WI38 (cell line): ENCODE results near the gene DNHD1.
"Not testable (repeated sequence)": the region's sequence is repeated elsewhere in the genome, so short reads cannot be mapped to it uniquely, and the experiment has no call there.

ENCODE experiments used
- H3K4me3 ChIP-seq: 2 replicates; pipeline ENCODE4 v1.5.1; 2011; ENCODE audit warnings: low read depth, mild to moderate bottlenecking, control low read depth, low read length
- TF ChIP-seq, protein P1 (sequence below): IDR thresholded peaks from 2 replicates; pipeline ENCODE4 v1.5.1; 2012; ENCODE audit warnings: low read depth, mild to moderate bottlenecking, control low read depth, low read length

The DNHD1 gene

GRCh38 chr11:6505577-6506240, 8.6 kb downstream of the DNHD1 start:
- no peak overlapping the region for H3K4me3 ChIP-seq
- TF ChIP-seq, protein P1, sequence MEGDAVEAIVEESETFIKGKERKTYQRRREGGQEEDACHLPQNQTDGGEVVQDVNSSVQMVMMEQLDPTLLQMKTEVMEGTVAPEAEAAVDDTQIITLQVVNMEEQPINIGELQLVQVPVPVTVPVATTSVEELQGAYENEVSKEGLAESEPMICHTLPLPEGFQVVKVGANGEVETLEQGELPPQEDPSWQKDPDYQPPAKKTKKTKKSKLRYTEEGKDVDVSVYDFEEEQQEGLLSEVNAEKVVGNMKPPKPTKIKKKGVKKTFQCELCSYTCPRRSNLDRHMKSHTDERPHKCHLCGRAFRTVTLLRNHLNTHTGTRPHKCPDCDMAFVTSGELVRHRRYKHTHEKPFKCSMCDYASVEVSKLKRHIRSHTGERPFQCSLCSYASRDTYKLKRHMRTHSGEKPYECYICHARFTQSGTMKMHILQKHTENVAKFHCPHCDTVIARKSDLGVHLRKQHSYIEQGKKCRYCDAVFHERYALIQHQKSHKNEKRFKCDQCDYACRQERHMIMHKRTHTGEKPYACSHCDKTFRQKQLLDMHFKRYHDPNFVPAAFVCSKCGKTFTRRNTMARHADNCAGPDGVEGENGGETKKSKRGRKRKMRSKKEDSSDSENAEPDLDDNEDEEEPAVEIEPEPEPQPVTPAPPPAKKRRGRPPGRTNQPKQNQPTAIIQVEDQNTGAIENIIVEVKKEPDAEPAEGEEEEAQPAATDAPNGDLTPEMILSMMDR, result peak; percentile 39; the same call in 1 of the 2 replicates

GRCh38 chr11:6516865-6517264, 19.8 kb downstream of the DNHD1 start:
- TF ChIP-seq, protein P1, result no peak
- no peak overlapping the region for H3K4me3 ChIP-seq

DNA sequence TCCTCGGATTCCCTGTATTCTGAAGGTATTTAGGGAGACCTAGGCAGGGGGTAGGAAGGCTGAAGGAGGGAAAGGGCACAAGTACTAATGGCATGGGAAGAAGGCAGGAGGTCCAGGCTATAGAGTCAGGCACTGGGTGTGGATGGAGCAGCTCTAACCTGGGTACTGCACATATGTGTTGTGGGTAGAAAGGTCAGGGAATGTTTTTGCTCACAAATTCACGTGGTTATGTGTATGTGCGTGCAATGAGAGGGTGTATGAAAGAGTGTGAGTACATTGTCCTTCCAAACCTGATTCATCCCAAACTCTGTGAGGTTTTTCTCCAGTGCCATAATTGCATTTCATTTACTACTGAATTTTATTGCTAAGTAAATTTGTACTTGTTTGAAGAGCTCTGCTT, 23.2 kb downstream of the DNHD1 start:
- TF ChIP-seq, protein P1, result no peak

DNA sequence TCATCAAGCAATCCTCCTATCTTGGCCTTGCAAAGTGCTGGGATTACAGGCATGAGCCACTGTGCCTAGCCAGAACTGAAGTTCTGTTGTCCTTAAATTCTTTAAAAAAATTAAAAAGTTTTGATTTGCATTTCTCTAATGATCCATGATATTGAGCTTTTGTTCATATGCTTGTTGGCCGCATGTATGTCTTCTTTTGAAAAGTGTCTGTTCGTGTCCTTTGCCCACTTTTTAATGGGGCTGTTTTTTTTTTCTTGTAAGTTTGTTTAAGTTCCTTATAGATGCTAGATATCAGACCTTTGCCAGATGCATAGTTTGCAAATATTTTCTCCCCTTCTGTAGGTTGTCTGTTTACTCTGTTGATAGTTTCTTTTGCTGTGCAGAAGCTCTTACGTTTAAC, 24.9 kb downstream of the DNHD1 start:
- H3K4me3 ChIP-seq, result not testable (repeated sequence)

More for the DNA sequence above, 23.2 kb downstream of the DNHD1 start:
- H3K4me3 ChIP-seq, result no peak overlapping the region

GRCh38 chr11:6523253-6523652, 26.2 kb downstream of the DNHD1 start:
- TF ChIP-seq, protein P1, result no peak
- H3K4me3 ChIP-seq, result no peak overlapping the region

DNA sequence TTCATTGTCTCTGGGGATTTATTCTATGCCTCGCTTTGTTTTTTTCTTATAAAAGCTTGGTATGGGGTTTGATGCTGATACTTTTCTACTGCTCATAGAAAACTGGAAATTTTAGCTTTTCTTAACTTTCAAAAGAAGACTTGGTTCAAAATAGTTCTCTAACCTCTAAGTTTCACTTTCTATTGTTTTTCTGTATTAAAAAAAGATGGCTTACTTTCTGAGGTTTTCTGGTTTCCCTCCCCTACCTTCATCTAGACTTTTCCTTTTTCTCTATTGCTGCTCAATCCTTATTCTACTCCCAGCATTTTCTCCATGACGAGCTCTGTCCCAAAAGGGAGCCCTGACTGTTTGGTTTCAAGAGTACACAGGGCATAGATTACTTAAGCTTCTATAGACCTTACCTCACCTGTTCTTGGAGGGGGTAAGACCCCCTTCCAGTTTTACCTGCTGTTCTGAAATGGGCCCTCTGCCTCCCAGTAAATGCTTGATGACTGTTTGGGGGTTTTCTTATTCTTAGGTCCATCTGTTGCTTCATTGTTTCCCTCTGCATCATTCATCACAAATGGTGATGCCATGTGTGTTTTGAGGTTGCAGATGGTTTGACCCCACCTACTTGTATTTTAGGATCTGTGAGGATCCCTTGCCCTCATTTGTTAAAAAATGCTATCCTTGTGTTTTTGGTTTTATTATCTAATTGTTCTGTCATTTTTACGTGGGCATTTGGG, 29.5 kb downstream of the DNHD1 start:
- TF ChIP-seq, protein P1, result no peak
- no peak overlapping the region for H3K4me3 ChIP-seq

GRCh38 chr11:6529266-6529665, 32.2 kb downstream of the DNHD1 start:
- TF ChIP-seq, protein P1, result no peak
- H3K4me3 ChIP-seq, result no peak overlapping the region
